DOHH2 (cell line): Measurements from ENCODE around the gene UROC1.

Experiments
- H3F3A ChIP-seq: fragments of 200-600 bp; sonication (generic), shearing (Covaris generic); 2 replicates; pipeline ENCODE4 v1.6.0; 2016; ENCODE audit warnings: antibody characterized with exemption, mild to moderate bottlenecking; ENCODE audit not compliant: control insufficient read depth, insufficient read depth
- H3K27ac ChIP-seq: fragments of 200-600 bp; sonication (generic); 2 replicates; pipeline ENCODE4 v1.5.1; 2014; ENCODE audit warnings: low read depth, mild to moderate bottlenecking, low read length, moderate library complexity
- H3K27me3 ChIP-seq: fragments of 200-600 bp; sonication (generic); 2 replicates; pipeline ENCODE4 v1.6.1; 2014; ENCODE audit warnings: mild to moderate bottlenecking, low read length, mixed read lengths; ENCODE audit not compliant: control insufficient read depth
- H3K36me3 ChIP-seq: fragments of 200-600 bp; sonication (generic); 2 replicates; pipeline ENCODE4 v1.6.1; 2014; ENCODE audit warnings: mild to moderate bottlenecking, low read length, moderate library complexity, mixed read lengths; ENCODE audit not compliant: control insufficient read depth
- H3K4me1 ChIP-seq: fragments of 200-600 bp; sonication (generic); 2 replicates; pipeline ENCODE4 v1.6.1; 2014; ENCODE audit warnings: mild to moderate bottlenecking, low read length, mixed read lengths; ENCODE audit not compliant: control insufficient read depth
- H3K4me2 ChIP-seq: fragments of 200-600 bp; sonication (generic); 2 replicates; pipeline ENCODE4 v1.6.0; 2014; ENCODE audit warnings: mild to moderate bottlenecking, low read length, moderate library complexity
- H3K4me3 ChIP-seq: fragments of 200-600 bp; sonication (generic); 2 replicates; pipeline ENCODE4 v1.5.1; 2014; ENCODE audit warnings: mild to moderate bottlenecking, low read length, mixed read lengths
- H3K79me2 ChIP-seq: fragments of 200-600 bp; sonication (generic); 2 replicates; pipeline ENCODE4 v1.6.1; 2014; ENCODE audit warnings: mild to moderate bottlenecking, low read length, mixed read lengths; ENCODE audit not compliant: control insufficient read depth
- H3K9me2 ChIP-seq: fragments of 200-600 bp; sonication (generic); replicated peaks from 2 replicates; pipeline ENCODE4 v1.6.1; 2014; ENCODE audit warnings: mild to moderate bottlenecking, low read length, mixed read lengths; ENCODE audit not compliant: control insufficient read depth
- H3K9me3 ChIP-seq: fragments of 200-600 bp; sonication (generic); 2 replicates; pipeline ENCODE4 v1.6.1; 2014; ENCODE audit warnings: antibody characterized with exemption, low read length, mixed read lengths; ENCODE audit not compliant: control insufficient read depth, insufficient read depth
- H4K20me1 ChIP-seq: fragments of 200-600 bp; sonication (generic); 2 replicates; pipeline ENCODE4 v1.6.0; 2014; ENCODE audit warnings: low read depth, mild to moderate bottlenecking, antibody characterized with exemption, low read length, moderate library complexity; ENCODE audit not compliant: control insufficient read depth, insufficient read depth
- CTCF ChIP-seq: fragments of 200-600 bp; sonication (generic); IDR thresholded peaks from one replicate; pipeline ENCODE4 v1.5.1; 2014; ENCODE audit warnings: antibody characterized with exemption, mild to moderate bottlenecking, low read depth, low read length; ENCODE audit not compliant: poor library complexity, severe bottlenecking
- EZH2phosphoT487 ChIP-seq: fragments of 200-600 bp; sonication (generic); IDR thresholded peaks from 2 replicates; pipeline ENCODE4 v1.6.1; 2017; ENCODE audit warnings: borderline replicate concordance, mild to moderate bottlenecking, antibody characterized with exemption, low read length, moderate library complexity, mixed read lengths

The UROC1 gene

GRCh38 chr3:126488185-126488584, 29.4 kb downstream of the UROC1 start:
- Histone ChIP-seq H3F3A (no peaks in the 10 kb centered on the region), H3K79me2 (no peaks in the 10 kb centered on the region), H3K27ac (no peak overlapping the region), H3K9me2 (no peaks in the 10 kb centered on the region), H3K27me3 (no peaks in the 10 kb centered on the region), H3K36me3 (no peaks in the 10 kb centered on the region), H3K4me2 (no peak overlapping the region), H4K20me1 (no peaks in the 10 kb centered on the region), H3K4me1 (no peaks in the 10 kb centered on the region), H3K9me3 (no peaks in the 10 kb centered on the region), H3K4me3 (no peak overlapping the region)
- TF ChIP-seq EZH2phosphoT487: no peak
- no peak for TF ChIP-seq CTCF

GRCh38 chr3:126487151-126487771, 30.3 kb downstream of the UROC1 start:
- Histone ChIP-seq H3K36me3 (no peaks in the 10 kb centered on the region), H3F3A (no peaks in the 10 kb centered on the region), H3K4me2 (no peak overlapping the region), H3K27me3 (no peaks in the 10 kb centered on the region), H3K4me1 (no peaks in the 10 kb centered on the region), H4K20me1 (no peaks in the 10 kb centered on the region), H3K79me2 (no peaks in the 10 kb centered on the region), H3K9me3 (no peaks in the 10 kb centered on the region), H3K27ac (no peak overlapping the region), H3K9me2 (no peaks in the 10 kb centered on the region), H3K4me3 (no peak overlapping the region)
- TF ChIP-seq CTCF (no peak), EZH2phosphoT487 (no peak)

- no peaks in the 10 kb centered on the region for H3K27me3 ChIP-seq
- H3F3A ChIP-seq: no peaks in the 10 kb centered on the region
- H3K4me3 ChIP-seq: no peak overlapping the region
- no peaks in the 10 kb centered on the region for H3K9me2 ChIP-seq
- no peaks in the 10 kb centered on the region for H3K79me2 ChIP-seq
- no peaks in the 10 kb centered on the region for H3K9me3 ChIP-seq
- H3K4me1 ChIP-seq: no peaks in the 10 kb centered on the region
- no peaks in the 10 kb centered on the region for H3K36me3 ChIP-seq
- TF ChIP-seq EZH2phosphoT487: no peak
- TF ChIP-seq CTCF: no peak
- no peaks in the 10 kb centered on the region for H4K20me1 ChIP-seq
- no peak overlapping the region for H3K27ac ChIP-seq
- no peak overlapping the region for H3K4me2 ChIP-seq
Measured at GRCh38 chr3:126486360-126486847, 31.2 kb downstream of the UROC1 start.
